ENCODE measurements around the gene TEX38. TPM values are rescaled to one million over a fixed set of nuclear protein-coding genes. Genes with fewer than 3 reads are reported as not detected.

The TEX38 gene
- total and polyA plus RNA-seq, 2 of the 13 experiments (the other 11 are each of a cell fraction or from before 2014, with no cell fraction given) = 0.18 TPM; not detected in 1

DNA sequence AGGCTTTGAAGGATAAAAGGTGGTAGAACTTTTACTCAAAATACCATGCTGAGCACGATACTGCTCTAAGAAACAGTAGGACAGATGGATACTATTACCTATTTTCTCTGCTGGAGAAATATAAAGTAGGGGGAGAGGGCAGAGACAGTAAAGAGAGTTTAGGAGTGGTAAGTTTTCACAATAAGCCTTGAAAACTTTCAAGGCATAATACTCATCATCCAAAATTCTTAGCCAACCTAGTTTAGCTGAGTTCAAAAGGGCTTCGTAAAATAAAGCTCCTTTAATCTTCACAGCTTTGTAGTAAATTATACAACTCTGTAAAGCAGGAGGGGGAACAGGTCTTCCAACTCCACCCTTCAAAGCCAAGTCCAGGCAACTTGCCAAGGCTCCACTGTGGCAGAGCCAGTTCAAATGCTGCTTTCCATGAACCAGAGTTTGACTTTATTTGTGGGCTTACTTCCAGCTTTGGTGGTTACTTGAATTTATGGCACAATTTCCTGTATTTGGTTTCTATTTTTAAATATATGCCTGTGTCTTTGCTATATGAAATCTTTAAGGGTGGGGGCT lies 15.5 kb downstream of the TEX38 start (continued):
- TF ChIP-seq, protein P1, sequence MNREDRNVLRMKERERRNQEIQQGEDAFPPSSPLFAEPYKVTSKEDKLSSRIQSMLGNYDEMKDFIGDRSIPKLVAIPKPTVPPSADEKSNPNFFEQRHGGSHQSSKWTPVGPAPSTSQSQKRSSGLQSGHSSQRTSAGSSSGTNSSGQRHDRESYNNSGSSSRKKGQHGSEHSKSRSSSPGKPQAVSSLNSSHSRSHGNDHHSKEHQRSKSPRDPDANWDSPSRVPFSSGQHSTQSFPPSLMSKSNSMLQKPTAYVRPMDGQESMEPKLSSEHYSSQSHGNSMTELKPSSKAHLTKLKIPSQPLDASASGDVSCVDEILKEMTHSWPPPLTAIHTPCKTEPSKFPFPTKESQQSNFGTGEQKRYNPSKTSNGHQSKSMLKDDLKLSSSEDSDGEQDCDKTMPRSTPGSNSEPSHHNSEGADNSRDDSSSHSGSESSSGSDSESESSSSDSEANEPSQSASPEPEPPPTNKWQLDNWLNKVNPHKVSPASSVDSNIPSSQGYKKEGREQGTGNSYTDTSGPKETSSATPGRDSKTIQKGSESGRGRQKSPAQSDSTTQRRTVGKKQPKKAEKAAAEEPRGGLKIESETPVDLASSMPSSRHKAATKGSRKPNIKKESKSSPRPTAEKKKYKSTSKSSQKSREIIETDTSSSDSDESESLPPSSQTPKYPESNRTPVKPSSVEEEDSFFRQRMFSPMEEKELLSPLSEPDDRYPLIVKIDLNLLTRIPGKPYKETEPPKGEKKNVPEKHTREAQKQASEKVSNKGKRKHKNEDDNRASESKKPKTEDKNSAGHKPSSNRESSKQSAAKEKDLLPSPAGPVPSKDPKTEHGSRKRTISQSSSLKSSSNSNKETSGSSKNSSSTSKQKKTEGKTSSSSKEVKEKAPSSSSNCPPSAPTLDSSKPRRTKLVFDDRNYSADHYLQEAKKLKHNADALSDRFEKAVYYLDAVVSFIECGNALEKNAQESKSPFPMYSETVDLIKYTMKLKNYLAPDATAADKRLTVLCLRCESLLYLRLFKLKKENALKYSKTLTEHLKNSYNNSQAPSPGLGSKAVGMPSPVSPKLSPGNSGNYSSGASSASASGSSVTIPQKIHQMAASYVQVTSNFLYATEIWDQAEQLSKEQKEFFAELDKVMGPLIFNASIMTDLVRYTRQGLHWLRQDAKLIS (CRISPR knock-in tag; IDR thresholded peaks at IDR 0.05) = no peak
- TF ChIP-seq PHF21A (CRISPR knock-in tag; IDR thresholded peaks at IDR 0.05) (no peak), ZNF205 (CRISPR knock-in tag; IDR thresholded peaks at IDR 0.05) (no peak), SP1 (IDR thresholded peaks at IDR 0.05) (no peak), SP1 (CRISPR knock-in tag; IDR thresholded peaks at IDR 0.05) (no peak), KDM1A (CRISPR knock-in tag; IDR thresholded peaks at IDR 0.05) (no peak), HMG20A (CRISPR knock-in tag; IDR thresholded peaks at IDR 0.05; ENCODE audit: borderline replicate concordance) (no peak), ARNT (IDR thresholded peaks at IDR 0.05) (no peak), NR2F2 (IDR thresholded peaks at IDR 0.05; ENCODE audit: borderline replicate concordance, low read depth) (no peak), PCBP2 (optimal IDR thresholded peaks at IDR 0.05; ENCODE audit: low read depth, low read length, poor library complexity, severe bottlenecking) (no peak), POLR2AphosphoS2 (IDR thresholded peaks at IDR 0.05; ENCODE audit: low read depth, low read length) (no peak)
- TF ChIP-seq, protein P2, sequence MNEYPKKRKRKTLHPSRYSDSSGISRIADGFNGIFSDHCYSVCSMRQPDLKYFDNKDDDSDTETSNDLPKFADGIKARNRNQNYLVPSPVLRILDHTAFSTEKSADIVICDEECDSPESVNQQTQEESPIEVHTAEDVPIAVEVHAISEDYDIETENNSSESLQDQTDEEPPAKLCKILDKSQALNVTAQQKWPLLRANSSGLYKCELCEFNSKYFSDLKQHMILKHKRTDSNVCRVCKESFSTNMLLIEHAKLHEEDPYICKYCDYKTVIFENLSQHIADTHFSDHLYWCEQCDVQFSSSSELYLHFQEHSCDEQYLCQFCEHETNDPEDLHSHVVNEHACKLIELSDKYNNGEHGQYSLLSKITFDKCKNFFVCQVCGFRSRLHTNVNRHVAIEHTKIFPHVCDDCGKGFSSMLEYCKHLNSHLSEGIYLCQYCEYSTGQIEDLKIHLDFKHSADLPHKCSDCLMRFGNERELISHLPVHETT (CRISPR knock-in tag; conservative IDR thresholded peaks at IDR 0.05) = no peak
